HCT116 (cell line): ENCODE measurements around the gene RGS12. TPM values are rescaled to one million over a fixed set of nuclear protein-coding genes. Genes with fewer than 3 reads are reported as not detected.

ENCODE experiments used
- ATAC-seq: fragments of 200-7000 bp; cut with Tn5 transposase; 2 replicates; pipeline ENCODE4 v1.9.1; 2020; ENCODE audit warnings: mild to moderate bottlenecking, moderate library complexity
- BruUV-seq: library from RNA; stranded (reverse); fragments of 400-500 nt; replicated peaks from 2 replicates; lab custom pipeline; 2021; lab: Mats Ljungman, UMichigan
- CTCF ChIA-PET: fragments of 300-600 bp; sonication (Branson Sonifier 250); formaldehyde crosslinking; loops from one replicate; lab custom pipeline; 2021; ENCODE audit warnings: antibody characterized with exemption; lab: Charles Lee
- POLR2A ChIA-PET: fragments of 300-600, 350-600 bp; sonication (Branson Sonifier 250); formaldehyde crosslinking; loops from one replicate; lab custom pipeline; 2021; ENCODE audit warnings: antibody characterized with exemption; lab: Charles Lee
- RAD21 ChIA-PET, 2 experiments: fragments of 300-600 bp; sonication (Branson Sonifier 250); formaldehyde crosslinking; loops; one replicate each; lab custom pipeline; 2023; ENCODE audit warnings: low total read pairs in 2 of 2; ENCODE audit not compliant: uncharacterized antibody in 2 of 2, unreplicated experiment in 2 of 2, low non-redundant PET in 1 of 2; lab: Charles Lee
- DNase-seq: peaks from one replicate; pipeline ENCODE4 v3.0.0-alpha.2; 2010; ENCODE audit warnings: low read depth, low spot score
- H2AFZ ChIP-seq: fragments of 200-600 bp; shearing (Covaris generic), sonication (generic); 2 replicates; pipeline ENCODE4 v1.6.1; 2017; ENCODE audit warnings: low read depth, mixed run types, mixed read lengths, antibody characterized with exemption, low read length; ENCODE audit not compliant: poor library complexity, severe bottlenecking
- H3K27ac ChIP-seq: 2 replicates; pipeline ENCODE4 v1.5.1; 2012; ENCODE audit warnings: low read depth, low read length
- H3K27me3 ChIP-seq: fragments of 200-600 bp; sonication (generic); 2 replicates; pipeline ENCODE4 v1.6.1; 2016; ENCODE audit warnings: mixed run types, low read length, mixed read lengths; ENCODE audit not compliant: insufficient read depth
- H3K36me3 ChIP-seq, 2 experiments: fragments of 200-500 bp in 1 of 2; fragments of 200-600 bp in 1 of 2; sonication (Bioruptor generic) in 1 of 2; sonication (generic) in 1 of 2; 2 replicates each; pipeline versions ENCODE4 v1.5.1 to v1.6.1; 2014 to 2016; ENCODE audit warnings: low read length in 2 of 2, inconsistent platforms in 1 of 2, mixed read lengths in 1 of 2, mixed run types in 1 of 2; ENCODE audit not compliant: insufficient read depth in 2 of 2, control insufficient read depth in 1 of 2
- H3K4me1 ChIP-seq, 2 experiments: fragments of 200-600 bp in 1 of 2; sonication (generic) in 1 of 2; 2 replicates each; pipeline versions ENCODE4 v1.5.1 to v1.6.1; 2012 to 2017; ENCODE audit warnings: low read length in 2 of 2, inconsistent platforms in 1 of 2, mild to moderate bottlenecking in 1 of 2, mixed read lengths in 1 of 2, mixed run types in 1 of 2, moderate library complexity in 1 of 2; ENCODE audit not compliant: insufficient read depth in 2 of 2, control insufficient read depth in 1 of 2
- H3K4me2 ChIP-seq: fragments of 200-600 bp; sonication (generic); 2 replicates; pipeline ENCODE4 v1.6.1; 2017; ENCODE audit warnings: mixed run types, low read length, mixed read lengths
- H3K4me3 ChIP-seq, 2 experiments: fragments of 200-600 bp in 1 of 2; sonication (generic) in 1 of 2; replicated peaks in 1 of 2; 2 replicates each; pipeline ENCODE4 v1.5.1; 2011 to 2016; ENCODE audit warnings: low read length in 2 of 2, control low read depth in 1 of 2, low read depth in 1 of 2, mild to moderate bottlenecking in 1 of 2, mixed read lengths in 1 of 2, mixed run types in 1 of 2
- H3K79me2 ChIP-seq: fragments of 200-600 bp; sonication (generic); 2 replicates; pipeline ENCODE4 v1.6.1; 2017; ENCODE audit warnings: mild to moderate bottlenecking, mixed run types, low read length, moderate library complexity, mixed read lengths; ENCODE audit not compliant: insufficient read depth
- H3K9ac ChIP-seq: fragments of 200-600 bp; sonication (generic); 2 replicates; pipeline ENCODE4 v1.6.1; 2016; ENCODE audit warnings: low read length, mixed read lengths
- H3K9me2 ChIP-seq: fragments of 200-600 bp; sonication (generic), shearing (Covaris generic); 2 replicates; pipeline ENCODE4 v1.6.1; 2017; ENCODE audit warnings: mixed run types, mild to moderate bottlenecking, moderate library complexity; ENCODE audit not compliant: insufficient read depth
- H3K9me3 ChIP-seq, 2 experiments: fragments of 200-500 bp in 1 of 2; fragments of 200-600 bp in 1 of 2; sonication (Bioruptor generic) in 1 of 2; sonication (generic) in 1 of 2; 2 replicates each; pipeline ENCODE4 v1.6.1; 2014 to 2017; ENCODE audit warnings: low read length in 2 of 2, mixed read lengths in 2 of 2, inconsistent platforms in 1 of 2, low read depth in 1 of 2, mild to moderate bottlenecking in 1 of 2, mixed run types in 1 of 2, moderate library complexity in 1 of 2; ENCODE audit not compliant: control insufficient read depth in 1 of 2, insufficient read depth in 1 of 2
- H4K20me1 ChIP-seq: fragments of 200-600 bp; sonication (generic), shearing (Covaris generic); 2 replicates; pipeline ENCODE4 v1.6.1; 2017; ENCODE audit warnings: mixed run types, mild to moderate bottlenecking, moderate library complexity; ENCODE audit not compliant: insufficient read depth
- EGR1 ChIP-seq: IDR thresholded peaks from 2 replicates; pipeline ENCODE4 v1.6.1; 2012; ENCODE audit warnings: low read depth
- EZH2 ChIP-seq: fragments of 200-600 bp; sonication (generic); IDR thresholded peaks from 2 replicates; pipeline ENCODE4 v1.6.1; 2017; ENCODE audit warnings: antibody characterized with exemption, mixed run types
- EZH2phosphoT487 ChIP-seq: fragments of 200-600 bp; IDR thresholded peaks from 2 replicates; pipeline ENCODE4 v1.6.1; 2018; ENCODE audit warnings: antibody characterized with exemption, borderline replicate concordance
- FOSL1 ChIP-seq: IDR thresholded peaks from 2 replicates; pipeline ENCODE4 v1.6.1; 2012; ENCODE audit warnings: low read depth
- JUND ChIP-seq: IDR thresholded peaks from 2 replicates; pipeline ENCODE4 v1.6.1; 2012
- POLR2AphosphoS5 ChIP-seq: IDR thresholded peaks from 2 replicates; pipeline ENCODE4 v1.6.1; 2011; ENCODE audit warnings: mild to moderate bottlenecking, low read depth, low read length, moderate library complexity
- RAD21 ChIP-seq: IDR thresholded peaks from 2 replicates; pipeline ENCODE4 v1.6.1; 2012; ENCODE audit warnings: low read depth, mild to moderate bottlenecking
- SRF ChIP-seq: IDR thresholded peaks from 2 replicates; pipeline ENCODE4 v1.6.1; 2012; ENCODE audit warnings: low read depth
- TCF7L2 ChIP-seq: IDR thresholded peaks from 2 replicates; pipeline ENCODE4 v1.7.0; 2011; ENCODE audit warnings: borderline replicate concordance, inconsistent platforms; ENCODE audit not compliant: insufficient read depth, insufficient read length; ENCODE audit errors: extremely low read depth
- ZFX ChIP-seq: fragments of 450-650 bp; IDR thresholded peaks from 2 replicates; pipeline ENCODE4 v1.6.1; 2017
- intact Hi-C: fragments of 100-400 bp; cut with micrococcal nuclease; formaldehyde crosslinking; loops from 2 replicates; pipeline ENCODE4 v1.10.0; 2022
- total RNA-seq: library from RNA; stranded (reverse); gene quantifications from one replicate; pipeline ENCODE4 v1.2.1, GENCODE V29; 2021; ENCODE audit not compliant: unreplicated experiment
- TF ChIP-seq, protein P1 (sequence below): IDR thresholded peaks from 2 replicates; pipeline ENCODE4 v1.6.1; 2012
- TF ChIP-seq, protein P2 (sequence below): IDR thresholded peaks from 2 replicates; pipeline ENCODE4 v1.6.1; 2012
- TF ChIP-seq, protein P3 (sequence below), 3 experiments: fragments of 200-600 bp in 1 of 3; sonication (generic) in 1 of 3; IDR thresholded peaks in 2 of 3; conservative IDR thresholded peaks in 1 of 3; 2 replicates each; pipeline ENCODE4 v1.5.1; 2012 to 2017; ENCODE audit warnings: low read depth in 2 of 3, low read length in 2 of 3, antibody characterized with exemption in 1 of 3, borderline replicate concordance in 1 of 3, control low read depth in 1 of 3, mild to moderate bottlenecking in 1 of 3, mixed read lengths in 1 of 3, mixed run types in 1 of 3, moderate library complexity in 1 of 3; ENCODE audit not compliant: insufficient read depth in 1 of 3

The RGS12 gene
- total RNA-seq, 1 experiment from 2014 or later, result 22.2 TPM

DNA sequence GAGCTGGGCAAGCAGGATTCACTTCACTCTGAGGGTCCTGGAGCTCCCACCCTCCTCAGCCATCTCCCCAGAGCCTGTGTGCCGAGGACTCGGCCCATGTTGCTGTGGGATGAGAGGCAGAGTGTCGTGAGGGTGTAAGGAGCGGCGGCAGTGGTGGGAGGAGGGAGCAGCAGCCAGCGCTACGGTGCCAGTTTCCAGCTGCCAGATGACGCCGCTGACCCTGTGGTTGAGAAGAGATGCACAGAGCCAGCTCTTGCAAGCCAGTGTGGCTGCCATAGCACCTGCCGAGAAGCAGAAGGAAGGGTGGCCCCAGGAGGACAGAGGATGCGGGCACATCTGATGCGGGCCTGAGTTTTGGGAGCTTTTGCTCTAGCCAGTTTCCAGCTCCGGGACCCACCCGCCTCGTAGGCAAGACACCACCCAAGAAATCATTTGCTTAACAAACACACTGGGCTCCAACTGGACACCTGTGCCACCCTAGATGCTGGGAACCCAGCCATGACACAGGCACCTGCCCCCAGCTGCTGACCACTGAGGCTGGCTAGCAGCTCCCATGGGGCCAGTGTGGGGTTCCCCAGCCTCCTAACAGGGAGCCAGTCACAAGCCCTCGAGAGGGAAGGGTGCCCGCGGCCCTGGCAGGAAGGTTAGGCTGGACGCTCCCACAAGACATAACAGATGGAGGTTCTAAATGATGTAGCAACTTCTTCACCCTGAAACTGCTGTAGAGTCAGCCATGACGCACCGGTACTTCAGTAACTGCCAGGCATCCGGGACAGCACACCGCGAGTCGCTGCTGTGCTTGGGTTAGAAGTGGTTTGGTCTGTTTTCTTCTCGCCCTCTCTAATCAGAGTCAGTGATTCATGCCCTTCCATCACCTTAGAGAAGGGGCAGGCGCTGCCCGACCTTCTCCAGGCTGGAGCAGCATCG is 35.0 kb upstream of the RGS12 start:
- no TSS peak for BruUV-seq
- ChIA-PET POLR2A (no interaction called here), CTCF (no interaction called here), RAD21 (no interaction called here)
- no peak overlapping the region for H3K27ac ChIP-seq
- H3K4me1 ChIP-seq, result no peaks in the 10 kb centered on the region
- no peak overlapping the region for H3K4me3 ChIP-seq
- no peak for ATAC-seq
- intact Hi-C loops, result no loop called here
- no peaks in the 10 kb centered on the region for H4K20me1 ChIP-seq
- DNase-seq, result no peak
- no peaks in the 10 kb centered on the region for H3K36me3 ChIP-seq
- H3K9ac ChIP-seq, result no peak overlapping the region
- H3K4me2 ChIP-seq, result no peak overlapping the region
- H3K79me2 ChIP-seq, result no peaks in the 10 kb centered on the region
- TF ChIP-seq EZH2, result no peak
- TF ChIP-seq, protein P1, sequence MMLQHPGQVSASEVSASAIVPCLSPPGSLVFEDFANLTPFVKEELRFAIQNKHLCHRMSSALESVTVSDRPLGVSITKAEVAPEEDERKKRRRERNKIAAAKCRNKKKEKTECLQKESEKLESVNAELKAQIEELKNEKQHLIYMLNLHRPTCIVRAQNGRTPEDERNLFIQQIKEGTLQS, result no peak
- TF ChIP-seq RAD21, result no peak
- TF ChIP-seq ZFX, result no peak
- TF ChIP-seq EZH2phosphoT487, result no peak
- TF ChIP-seq FOSL1, result no peak
- TF ChIP-seq JUND, result no peak
- TF ChIP-seq EGR1, result no peak
- TF ChIP-seq TCF7L2, result no peak
- no peak for TF ChIP-seq POLR2AphosphoS5
- TF ChIP-seq, protein P2, sequence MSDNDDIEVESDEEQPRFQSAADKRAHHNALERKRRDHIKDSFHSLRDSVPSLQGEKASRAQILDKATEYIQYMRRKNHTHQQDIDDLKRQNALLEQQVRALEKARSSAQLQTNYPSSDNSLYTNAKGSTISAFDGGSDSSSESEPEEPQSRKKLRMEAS, result no peak
- TF ChIP-seq SRF, result no peak
- TF ChIP-seq, protein P3, sequence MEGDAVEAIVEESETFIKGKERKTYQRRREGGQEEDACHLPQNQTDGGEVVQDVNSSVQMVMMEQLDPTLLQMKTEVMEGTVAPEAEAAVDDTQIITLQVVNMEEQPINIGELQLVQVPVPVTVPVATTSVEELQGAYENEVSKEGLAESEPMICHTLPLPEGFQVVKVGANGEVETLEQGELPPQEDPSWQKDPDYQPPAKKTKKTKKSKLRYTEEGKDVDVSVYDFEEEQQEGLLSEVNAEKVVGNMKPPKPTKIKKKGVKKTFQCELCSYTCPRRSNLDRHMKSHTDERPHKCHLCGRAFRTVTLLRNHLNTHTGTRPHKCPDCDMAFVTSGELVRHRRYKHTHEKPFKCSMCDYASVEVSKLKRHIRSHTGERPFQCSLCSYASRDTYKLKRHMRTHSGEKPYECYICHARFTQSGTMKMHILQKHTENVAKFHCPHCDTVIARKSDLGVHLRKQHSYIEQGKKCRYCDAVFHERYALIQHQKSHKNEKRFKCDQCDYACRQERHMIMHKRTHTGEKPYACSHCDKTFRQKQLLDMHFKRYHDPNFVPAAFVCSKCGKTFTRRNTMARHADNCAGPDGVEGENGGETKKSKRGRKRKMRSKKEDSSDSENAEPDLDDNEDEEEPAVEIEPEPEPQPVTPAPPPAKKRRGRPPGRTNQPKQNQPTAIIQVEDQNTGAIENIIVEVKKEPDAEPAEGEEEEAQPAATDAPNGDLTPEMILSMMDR (IDR thresholded peaks at IDR 0.05 in 2 of 3, conservative IDR thresholded peaks at IDR 0.05 in 1 of 3; ENCODE audit: borderline replicate concordance in 1 of 3, insufficient read depth in 1 of 3, low read depth in 2 of 3, low read length in 2 of 3), result no peak
- TF ChIP-seq, all 23 proteins: peak for 0
- Histone ChIP-seq H2AFZ (no peak overlapping the region), H3K9me2 (no peaks in the 10 kb centered on the region), H3K27me3 (0 out of 2 replicates have a peak, but pooled peaks cover 2% of the 10 kb centered on the region), H3K9me3 (no peaks in the 10 kb centered on the region)
